Inflammatory macrophage treated with lipopolysaccharide for 4 hours (primary cell): ENCODE data around the gene REXO4.
"Not testable (repeated sequence)": the region's sequence is repeated elsewhere in the genome, so short reads cannot be mapped to it uniquely, and the experiment has no call there.

ENCODE experiments used
- DNase-seq: peaks from one replicate; pipeline ENCODE4 v3.0.0-alpha.2; 2020

Gene REXO4

GRCh38 chr9:133419005-133419404, 1.2 kb upstream of the REXO4 start:
- DNase-seq, result no peak

DNA sequence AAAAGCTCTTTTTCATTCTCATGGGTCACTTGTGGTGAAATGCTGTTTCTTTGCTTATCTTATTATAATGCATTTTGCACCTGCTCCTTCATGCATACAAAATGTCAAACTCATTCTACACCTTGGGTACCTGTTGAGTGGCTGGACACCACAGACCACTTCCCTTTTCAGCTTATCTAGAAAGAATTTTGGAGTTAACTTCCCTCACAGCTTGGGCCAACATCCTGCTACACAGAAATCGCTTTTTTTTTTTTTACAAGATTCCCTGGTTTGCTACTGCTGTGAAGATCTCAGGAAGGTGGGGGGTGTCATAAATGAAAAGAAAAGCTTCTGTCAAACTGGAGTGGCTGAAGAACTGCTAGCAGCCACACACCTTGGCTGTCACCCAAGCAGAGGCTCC, 2.6 kb downstream of the REXO4 start:
- DNase-seq, result no peak

DNA sequence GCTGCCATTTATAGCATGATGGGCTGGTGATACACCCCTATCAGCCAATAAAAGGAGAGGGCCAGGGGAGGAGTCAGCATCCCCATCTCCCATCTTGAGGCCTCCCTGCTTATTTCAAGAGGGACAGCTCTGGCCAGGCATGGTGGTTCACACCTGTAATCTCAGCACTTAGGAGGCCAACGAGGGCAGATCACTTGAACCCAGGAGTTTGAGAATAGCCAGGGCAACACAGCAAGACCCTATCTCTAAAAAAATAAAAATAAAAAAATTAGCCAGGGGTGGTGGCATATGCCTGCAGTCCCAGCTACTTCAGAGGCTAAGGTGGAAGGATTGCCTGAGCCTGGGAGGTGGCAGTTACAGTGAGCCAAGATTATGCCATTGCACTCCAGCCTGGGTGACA, 9.8 kb downstream of the REXO4 start:
- DNase-seq, result no peak

GRCh38 chr9:133406480-133407307, 11.1 kb downstream of the REXO4 start:
- peak; percentile 80 for DNase-seq

DNA sequence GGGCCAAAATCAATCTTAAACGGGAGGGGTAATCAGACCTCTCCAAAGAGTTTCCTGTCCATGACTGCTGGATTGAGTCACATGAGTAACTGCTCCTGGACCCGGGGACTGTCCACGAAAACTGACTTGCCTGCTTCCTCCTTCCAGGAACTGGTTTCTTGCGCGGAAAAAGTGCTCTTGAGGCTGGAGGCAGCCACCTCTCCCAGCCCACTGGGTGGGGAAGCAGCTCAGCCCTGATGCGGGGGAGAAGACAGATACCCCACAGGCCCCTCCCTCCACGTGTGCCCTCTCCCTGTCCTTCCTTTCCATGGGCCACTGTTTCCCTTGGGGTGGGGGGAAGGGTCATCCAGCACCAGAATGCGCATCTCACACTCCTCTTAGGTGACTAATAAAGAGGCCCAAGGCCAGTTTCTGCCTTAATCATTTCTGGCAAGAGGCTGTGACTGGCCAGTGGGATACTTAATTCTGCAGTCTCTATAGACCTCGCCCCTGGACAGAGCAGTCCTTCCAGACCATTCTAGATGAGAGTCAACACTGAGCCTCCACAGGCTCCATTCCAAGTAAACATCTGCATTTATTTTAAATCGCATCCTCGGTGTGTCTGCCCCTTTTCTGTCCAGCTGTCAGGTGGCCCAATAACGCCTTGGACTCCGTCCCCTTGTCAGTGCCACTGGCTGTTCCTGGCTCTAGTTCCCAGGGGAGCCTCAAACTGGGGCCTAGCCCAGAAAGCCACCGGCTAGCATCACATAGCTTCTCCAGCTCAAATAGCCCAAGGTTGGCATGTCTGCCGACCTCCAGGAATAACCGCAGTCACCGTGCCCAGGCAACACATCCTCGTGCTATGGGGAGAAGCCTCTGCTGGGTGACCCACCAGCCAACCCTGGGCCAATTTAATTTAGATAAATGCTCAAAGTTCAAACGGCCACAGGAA, 12.0 kb downstream of the REXO4 start:
- DNase-seq, result no peak

GRCh38 chr9:133404454-133405002, 13.3 kb downstream of the REXO4 start:
- DNase-seq, result no peak

GRCh38 chr9:133403766-133404453, 13.9 kb downstream of the REXO4 start:
- peak; percentile 9 for DNase-seq

GRCh38 chr9:133402689-133403088, 15.1 kb downstream of the REXO4 start:
- no peak for DNase-seq

- no peak for DNase-seq
Observed at GRCh38 chr9:133401588-133401987, 16.2 kb downstream of the REXO4 start.

- no peak for DNase-seq
Observed at GRCh38 chr9:133400292-133400691, 17.5 kb downstream of the REXO4 start.

- DNase-seq, result no peak
Observed at GRCh38 chr9:133397895-133398294, 19.9 kb downstream of the REXO4 start.

GRCh38 chr9:133397370-133397769, 20.4 kb downstream of the REXO4 start:
- DNase-seq, result no peak

DNA sequence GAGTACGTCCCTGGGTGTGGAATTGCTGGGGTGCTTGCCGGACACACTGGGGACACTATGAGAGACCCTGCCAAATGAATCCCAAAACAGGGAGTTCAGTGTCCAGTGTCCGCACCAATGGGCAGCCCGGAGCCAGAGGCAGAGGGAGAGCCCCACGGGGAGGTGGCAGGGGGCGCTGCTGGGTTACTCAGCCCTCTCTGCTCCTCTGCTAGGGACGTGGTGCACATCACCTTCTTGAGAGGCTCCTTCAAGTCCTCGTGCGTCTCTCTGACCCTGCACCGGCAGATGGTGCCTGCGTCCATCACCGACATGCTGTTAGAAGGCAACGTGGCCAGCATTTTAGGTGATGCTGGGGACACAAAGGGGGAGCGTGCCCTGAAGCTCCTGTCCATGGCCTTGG, 20.9 kb downstream of the REXO4 start:
- no peak for DNase-seq

DNA sequence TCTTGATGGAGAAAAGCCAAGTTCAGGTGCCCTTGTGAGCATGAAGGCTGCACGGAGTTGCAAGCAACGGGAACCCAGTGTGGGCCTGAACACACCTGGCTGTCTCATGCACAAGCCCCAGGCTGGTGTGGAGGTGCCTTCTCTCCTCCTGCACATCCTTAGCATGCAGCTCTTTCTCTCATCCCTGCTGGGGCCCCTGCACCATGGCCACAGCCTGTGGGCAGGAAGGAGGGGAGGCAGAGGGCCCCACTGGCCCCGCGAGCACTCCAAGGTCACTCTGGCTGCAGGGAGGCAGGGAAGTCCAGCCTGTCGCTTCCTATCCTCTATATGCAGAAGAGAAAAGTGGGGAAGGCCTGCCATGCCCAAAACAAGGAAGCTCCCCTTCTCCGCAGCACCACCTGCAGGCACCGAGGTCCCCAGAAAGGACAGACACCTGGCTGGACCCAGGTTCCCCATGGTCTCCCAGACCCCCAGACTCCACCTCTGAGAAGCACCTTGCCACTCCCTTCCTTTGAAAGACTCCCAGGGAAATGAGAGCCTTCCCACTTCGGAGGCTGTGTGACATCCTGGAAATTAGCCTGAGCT, 23.0 kb downstream of the REXO4 start:
- no peak for DNase-seq

- DNase-seq, result no peak
Observed at GRCh38 chr9:133393399-133393798, 24.4 kb downstream of the REXO4 start.

- DNase-seq, result not testable (repeated sequence)
Observed at GRCh38 chr9:133392308-133392707, 25.5 kb downstream of the REXO4 start.

DNA sequence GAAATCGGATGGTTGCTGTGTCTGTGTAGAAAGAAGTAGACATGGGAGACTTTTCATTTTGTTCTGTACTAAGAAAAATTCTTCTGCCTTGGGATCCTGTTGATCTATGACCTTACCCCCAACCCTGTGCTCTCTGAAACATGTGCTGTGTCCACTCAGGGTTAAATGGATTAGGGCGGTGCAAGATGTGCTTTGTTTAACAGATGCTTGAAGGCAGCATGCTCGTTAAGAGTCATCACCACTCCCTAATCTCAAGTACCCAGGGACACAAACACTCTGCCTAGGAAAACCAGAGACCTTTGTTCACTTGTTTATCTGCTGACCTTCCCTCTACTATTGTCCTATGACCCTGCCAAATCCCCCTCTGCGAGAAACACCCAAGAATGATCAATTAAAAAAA, 26.4 kb downstream of the REXO4 start:
- not testable (repeated sequence) for DNase-seq

- no peak for DNase-seq
Observed at GRCh38 chr9:133390713-133391112, 27.1 kb downstream of the REXO4 start.

DNA sequence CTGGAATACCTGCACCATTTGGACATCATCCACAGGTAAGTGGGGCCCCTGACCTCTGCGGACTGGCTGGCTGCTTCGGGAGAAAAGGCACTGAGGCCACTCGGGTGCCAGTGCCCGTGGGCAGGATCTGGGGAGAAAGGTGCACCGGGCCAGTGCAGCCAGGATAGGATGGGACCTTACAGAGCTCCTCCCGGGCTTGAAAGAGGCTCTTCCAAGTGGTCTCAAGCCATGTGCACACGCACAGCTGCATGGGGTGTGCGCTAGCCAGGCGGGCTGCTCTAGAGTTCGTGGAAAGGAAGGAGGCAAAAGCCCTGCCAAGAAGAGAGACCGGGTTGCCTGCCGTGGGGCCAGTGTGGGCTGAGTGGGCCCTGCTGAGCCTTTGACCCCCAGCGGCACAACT, 28.2 kb downstream of the REXO4 start:
- no peak for DNase-seq

DNA sequence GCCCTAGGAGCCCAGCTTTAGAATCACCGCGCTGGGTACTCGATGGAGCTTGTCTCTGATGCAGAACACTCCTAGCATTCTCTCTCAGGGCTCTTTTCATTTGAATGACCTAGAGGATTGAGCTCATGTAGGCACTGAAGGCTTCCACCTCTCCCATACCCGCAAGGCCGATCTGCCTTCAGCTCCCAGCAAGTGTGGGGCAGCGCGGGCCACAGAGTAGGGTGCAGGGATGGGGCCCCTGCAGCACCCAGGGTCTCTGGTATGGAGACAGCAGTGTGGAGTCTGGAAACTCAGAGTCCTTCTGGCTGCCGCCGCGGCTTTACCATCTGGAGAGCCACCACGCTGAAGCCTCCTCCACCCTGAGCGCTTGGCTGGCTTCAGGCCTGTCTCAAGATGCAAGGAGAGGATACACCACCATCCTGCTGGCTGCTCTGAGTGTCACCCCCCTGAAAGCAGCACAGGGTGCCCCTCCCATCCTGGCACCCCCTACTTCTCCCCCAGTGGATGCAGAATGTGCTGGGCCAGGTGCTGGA, 28.7 kb downstream of the REXO4 start:
- DNase-seq, result no peak

- DNase-seq, result no peak
Observed at GRCh38 chr9:133387680-133388079, 30.1 kb downstream of the REXO4 start.

DNA sequence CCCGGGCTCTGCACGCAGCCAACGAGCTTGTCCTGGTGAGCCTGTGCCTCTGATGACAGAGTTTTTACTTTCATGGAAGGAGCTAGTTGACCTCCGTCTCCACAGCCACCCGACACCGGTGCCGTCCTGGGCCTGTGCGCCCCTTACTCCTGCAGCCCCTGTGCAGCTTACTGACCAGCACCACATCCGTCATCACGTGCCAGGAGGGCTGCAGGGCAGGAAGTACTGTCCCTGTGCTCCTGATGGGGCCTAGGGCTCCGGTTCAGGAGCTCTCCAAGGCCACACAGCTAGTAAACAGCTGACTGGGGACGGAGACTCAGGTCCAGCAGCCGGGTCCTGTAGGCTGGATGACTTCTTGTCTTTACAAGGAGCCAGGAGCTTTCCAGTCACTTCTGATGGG, 31.5 kb downstream of the REXO4 start:
- DNase-seq, result no peak
